ENCODE results near the gene ARHGAP5.
"Not testable (repeated sequence)": the region's sequence is repeated elsewhere in the genome, so short reads cannot be mapped to it uniquely, and the experiment has no call there.

ARHGAP5 gene

DNA sequence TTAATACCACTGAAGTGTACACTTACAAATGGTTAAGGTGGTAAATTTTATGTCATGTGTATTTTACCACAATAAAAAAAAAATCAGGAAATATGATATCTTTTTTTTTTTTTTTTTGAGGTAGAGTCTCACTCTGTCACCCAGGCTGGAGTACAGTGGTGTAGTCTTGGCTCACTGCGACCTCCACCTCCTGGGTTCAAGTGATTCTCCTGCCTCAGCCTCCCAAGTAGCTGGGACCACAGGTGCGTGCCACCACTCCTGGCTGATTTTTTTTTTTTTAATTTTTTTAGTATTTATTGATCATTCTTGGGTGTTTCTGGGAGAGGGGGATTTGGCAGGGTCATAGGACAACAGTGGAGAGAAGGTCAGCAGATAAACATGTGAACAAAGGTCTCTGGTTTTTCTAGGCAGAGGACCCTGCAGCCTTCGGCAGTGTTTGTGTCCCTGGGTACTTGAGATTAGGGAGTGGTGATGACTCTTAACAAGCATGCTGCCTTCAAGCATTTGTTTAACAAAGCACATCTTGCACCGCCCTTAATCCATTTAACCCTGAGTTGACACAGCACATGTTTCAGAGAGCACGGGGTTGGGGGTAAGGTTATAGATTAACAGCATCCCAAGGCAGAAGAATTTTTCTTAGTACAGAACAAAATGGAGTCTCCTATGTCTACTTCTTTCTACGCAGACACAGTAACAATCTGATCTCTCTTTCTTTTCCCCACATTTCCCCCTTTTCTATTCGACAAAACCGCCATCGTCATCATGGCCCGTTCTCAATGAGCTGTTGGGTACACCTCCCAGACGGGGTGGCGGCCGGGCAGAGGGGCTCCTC, 50.0 kb downstream of the ARHGAP5 start:
- not testable (repeated sequence) for DNase-seq

DNA sequence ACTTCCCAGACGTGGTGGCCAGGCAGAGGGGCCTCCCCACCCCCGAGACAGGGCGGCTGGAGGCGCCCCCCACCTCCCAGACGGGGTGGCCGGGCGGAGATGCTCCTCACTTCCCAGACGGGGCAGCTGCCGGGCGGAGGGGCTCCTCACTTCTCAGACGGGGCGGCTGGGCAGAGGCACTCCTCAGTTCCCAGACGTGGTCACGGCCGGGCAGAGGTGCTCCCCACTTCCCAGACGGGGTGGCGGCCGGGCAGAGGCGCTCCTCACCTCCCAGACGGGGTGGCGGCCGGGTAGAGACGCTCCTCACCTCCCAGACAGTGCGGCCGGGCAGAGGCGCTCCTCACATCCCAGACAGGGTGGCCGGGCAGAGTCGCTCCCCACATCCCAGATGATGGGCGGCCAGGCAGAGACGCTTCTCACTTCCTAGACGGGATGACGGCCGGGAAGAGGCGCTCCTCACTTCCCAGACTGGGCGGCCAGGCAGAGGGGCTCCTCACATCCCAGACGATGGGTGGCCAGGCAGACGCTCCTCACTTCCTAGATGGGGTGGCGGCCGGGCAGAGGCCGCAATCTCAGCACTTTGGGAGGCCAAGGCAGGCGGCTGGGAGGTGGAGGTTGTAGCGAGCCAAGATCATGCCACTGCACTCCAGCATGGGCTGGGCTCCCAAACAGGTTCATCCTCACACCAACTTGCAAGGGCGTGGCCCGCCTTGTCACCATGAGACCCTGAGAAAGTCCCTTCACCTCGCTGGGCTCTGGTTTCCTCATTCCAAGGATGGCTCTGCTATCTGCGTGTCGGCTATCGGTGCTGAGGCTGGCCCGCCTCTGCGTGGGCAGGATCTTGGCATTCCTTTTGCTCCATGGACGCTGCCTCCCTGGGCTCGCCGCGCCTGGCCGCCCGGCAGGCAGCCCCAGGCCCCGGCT, 50.9 kb downstream of the ARHGAP5 start:
- DNase-seq = not testable (repeated sequence)

DNA sequence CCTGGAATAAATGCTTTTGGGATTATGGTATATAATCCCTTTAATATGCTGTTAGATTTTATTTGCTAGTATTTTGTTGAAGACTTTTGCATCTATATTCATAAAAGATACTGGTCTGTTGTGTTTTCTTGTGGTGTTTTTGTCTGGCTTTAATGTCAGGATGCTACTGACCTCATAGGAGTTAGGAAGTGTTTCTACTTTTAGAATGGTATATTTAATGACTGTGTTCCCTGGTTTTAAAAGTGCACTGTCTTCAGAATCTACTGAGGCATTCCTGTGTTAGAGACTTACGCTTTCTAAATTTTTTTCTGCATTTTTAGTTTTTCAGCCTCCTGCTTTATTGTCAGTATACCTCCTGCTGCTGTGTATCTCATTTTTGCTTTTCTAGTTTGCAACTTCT, 51.6 kb downstream of the ARHGAP5 start:
- DNase-seq = no peak

DNA sequence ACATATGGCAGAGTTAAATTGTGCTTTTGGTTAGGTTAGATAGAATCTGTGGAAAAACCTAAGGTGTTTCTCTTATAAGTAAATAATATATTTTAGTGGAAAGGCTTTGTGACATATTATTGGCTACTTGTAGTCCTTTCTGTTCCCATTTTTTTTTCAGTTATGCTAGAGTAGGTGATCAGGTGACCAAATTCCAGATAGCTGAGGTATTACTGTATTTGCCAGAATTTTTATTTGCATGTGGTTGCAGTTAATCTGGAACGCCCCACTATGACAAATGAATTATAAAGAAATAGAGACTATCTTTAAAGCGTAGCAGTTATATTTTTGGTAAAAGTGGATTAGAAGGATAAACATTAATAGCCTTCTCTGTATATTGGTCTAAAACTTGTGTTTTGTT, 52.0 kb downstream of the ARHGAP5 start:
- no peak for DNase-seq

DNA sequence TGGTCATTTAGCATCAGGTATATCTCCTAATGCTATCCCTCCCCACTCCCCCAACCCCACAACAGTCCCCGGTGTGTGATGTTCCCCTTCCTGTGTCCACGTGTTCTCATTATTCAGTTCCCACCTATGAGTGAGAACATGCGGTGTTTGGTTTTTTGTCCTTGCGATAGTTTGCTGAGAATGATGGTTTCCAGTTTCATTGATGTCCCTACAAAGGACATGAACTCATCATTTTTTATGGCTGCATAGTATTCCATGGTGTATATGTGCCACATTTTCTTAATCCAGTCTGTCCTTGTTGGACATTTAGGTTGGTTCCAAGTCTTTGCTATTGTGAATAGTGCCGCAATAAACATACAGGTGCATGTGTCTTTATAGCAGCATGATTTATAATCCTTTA, 54.6 kb downstream of the ARHGAP5 start:
- DNase-seq = not testable (repeated sequence)

DNA sequence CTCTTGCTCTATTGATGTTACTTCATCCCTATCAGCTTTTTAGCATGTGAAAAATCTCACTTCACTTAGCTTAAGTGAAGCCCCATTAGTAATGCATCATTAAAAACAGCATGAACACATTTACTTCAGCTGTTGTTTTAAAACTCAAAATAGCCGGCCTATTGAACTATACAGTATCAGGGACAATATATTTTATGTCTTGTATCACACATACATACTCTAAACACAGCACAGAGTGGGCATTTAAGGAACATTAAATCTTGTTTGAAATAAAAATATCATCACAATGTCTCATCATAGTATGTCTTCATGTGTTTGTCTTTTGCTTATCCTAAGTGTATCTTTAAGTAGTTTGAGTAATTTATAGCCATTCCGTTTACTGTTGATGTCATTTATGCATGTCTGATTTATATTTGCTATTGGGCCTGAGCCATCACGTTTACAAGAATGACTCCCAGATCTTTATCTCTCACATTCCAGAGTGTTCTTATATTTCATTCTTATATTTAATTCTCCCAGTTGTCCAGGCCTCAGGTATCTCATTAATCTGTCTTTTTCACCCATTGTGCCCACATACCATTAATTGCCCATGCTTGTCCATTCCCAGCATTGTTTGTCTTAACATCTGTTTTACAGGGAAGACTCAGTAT, 57.5 kb downstream of the ARHGAP5 start:
- DNase-seq = peak; percentile 26 to 90 (median 73)

DNA sequence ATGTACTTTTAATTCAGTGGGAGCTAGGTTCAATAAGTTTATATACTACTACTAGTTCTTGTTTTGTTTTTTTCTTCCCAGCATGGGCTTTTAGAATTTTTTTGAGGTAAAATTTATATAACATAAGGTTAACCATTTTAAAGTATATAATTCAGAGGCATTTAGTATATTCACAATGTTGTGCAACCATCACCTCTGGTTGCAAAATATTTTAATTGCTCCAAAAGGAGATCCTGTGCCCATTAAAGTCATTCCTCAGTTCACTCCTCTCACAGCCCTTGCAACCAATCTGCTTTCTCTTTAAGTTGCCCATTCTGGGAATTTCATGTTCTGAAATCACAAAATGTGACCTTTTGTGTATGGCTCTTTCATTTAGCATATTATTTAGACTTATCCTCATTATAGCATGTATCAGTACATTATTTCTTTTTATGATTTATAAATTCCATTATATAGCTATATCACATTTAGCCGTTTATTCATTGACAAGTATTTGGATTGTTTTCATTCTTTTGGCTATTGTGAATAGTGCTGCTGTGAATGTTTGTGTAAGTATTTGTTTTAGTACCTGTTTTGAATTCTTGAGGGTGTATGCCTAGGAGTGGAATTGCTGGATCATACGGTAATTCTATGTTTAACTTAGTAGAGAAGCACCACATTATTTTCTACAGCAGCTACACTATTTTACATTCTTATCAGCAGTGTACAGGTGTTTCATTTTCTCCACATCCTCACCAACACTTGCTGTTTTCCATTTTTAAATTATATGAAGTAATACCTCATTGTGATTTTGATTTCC, 59.1 kb downstream of the ARHGAP5 start:
- DNase-seq = no peak

DNA sequence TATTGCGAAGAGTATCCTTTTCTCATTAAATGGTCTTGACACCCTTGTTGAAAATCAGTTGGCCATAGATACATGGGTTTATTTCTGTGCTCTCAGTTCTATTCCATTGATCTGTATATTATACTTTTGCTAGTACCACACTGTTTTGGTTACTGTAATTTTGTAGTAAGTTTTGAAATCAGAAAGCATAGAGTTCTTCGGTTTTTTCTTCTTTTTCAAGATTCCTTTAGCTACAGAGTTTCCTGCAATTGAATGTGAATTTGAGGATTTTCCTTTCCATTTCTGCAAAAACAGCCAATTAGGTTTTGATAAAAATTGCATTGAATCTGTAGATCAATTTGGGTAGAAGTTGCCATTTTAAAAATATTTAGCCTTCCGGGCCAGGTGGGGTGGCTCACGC, 60.2 kb downstream of the ARHGAP5 start:
- DNase-seq = no peak

DNA sequence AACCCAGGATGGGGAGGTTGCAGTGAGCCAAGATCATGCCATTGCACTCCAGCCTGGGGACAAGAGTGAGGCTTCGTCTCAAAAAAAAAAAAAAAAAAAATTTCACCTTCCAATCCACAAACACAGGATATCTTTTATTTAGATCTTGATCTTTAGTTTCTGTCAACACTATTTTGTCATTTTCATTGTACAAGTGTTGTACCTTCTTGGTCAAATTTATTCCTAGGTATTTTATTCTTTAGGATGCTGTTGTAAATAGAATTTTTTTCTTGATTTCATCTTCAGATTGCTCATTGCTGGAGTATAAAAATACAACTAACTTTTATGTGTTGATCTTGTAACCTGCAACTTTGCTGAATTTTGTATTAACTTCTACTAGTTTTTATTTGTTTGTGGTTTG, 60.8 kb downstream of the ARHGAP5 start:
- no peak for DNase-seq

DNA sequence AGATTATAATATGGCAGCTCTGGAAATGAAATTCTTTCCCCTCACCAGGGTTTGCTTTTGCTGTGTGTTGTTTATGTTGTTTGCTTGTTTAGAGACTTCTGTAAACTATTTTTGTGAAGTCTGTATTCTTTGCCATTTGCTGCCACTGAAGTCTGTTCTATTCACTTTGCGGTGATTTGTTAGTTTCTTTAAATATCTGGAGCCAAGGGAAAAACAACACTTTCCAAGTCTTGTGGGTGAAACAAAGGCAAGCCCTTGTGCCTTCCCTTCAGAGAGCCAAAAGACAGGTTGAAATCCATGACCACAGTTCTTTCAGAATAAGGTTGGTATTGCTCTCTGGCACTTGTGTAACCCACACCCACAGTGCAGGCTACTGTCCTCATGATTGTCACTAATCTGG, 65.2 kb downstream of the ARHGAP5 start:
- no peak for DNase-seq

DNA sequence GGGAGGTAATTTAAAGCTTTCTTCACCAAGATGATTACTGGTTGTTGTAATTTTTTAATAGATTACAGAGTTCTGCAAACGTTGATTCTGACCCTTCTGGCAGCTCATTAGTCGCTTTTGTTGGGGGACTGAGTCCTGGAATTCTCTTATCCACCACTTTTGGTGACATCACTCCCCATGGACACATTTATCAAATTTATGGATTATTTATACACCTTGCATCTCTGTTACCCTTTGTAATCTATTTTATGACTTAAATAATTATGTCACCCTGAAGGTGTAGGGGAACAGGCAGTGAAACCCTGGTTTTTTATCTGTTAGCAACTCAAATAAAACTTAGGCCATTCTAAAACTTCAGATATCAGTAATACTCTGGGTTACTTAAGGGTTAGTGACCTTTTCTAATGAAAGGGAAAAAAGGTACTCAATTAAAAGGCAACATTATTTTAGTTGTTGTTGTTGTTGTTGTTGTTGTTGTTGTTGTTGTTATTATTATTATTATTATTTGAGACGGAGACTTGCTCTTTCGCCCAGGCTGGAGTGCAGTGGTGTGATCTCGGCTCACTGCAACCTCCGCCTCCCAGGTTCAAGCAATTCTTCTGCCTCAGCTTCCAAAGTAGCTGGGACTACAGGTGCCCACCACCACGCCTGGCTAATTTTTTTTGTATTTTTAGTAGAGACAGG, 65.8 kb downstream of the ARHGAP5 start:
- no peak for DNase-seq

DNA sequence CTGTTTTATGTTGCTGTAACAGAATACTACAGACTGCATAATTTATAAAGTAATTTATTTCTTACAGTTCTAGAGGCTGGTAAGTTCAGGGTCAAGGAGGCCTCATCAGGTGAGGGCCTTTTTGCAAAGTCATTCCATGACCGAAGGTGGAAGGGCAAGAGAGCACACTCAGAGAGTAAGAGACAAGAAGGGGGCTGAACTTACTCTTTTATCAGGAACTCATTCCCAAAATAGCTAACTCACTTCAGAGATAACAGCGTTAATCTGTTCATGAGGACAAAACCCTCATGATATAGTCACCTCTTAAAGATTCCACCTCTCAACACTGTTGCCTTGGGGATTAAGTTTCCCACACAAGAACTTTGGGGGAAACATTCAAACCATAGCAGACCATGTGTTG, 73.3 kb downstream of the ARHGAP5 start:
- no peak for DNase-seq

DNA sequence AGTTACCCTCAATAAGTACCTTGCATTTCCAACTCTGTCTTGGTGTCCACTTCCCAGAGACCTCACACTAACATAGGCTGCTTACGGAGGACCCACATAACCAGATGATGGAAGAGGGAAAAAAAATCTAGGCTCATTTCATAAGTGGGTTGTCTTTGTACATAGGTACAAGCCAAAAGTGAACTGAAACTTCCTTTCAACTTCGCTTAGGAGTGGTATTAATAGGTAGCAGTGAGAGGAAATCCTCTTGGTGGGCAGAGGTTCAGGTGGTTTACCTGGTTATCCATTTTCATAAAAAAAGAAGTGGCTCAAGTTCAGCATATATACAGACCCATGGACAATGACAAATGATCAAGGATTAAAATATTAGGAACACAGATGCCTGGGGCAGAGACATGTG, 88.9 kb downstream of the ARHGAP5 start:
- DNase-seq = no peak

DNA sequence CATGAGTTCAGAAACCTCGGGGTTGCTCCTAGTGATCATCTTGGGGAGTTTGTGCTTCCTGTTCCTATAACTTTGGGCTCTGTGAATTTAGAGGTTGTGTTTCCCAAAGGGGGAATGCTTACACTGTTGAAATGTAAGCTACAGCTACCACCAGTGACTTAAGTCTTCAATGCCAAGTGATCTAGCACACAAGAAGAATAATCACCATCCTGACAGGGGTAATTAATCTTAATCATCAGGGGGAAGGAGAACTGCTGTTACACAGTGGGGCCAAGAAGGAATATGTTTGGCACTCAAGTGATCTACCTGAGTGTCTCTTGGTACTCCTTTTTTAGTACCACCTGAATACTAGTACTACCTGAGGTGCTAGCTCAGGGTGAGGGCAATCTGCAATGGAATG, 89.8 kb downstream of the ARHGAP5 start:
- DNase-seq = no peak

DNA sequence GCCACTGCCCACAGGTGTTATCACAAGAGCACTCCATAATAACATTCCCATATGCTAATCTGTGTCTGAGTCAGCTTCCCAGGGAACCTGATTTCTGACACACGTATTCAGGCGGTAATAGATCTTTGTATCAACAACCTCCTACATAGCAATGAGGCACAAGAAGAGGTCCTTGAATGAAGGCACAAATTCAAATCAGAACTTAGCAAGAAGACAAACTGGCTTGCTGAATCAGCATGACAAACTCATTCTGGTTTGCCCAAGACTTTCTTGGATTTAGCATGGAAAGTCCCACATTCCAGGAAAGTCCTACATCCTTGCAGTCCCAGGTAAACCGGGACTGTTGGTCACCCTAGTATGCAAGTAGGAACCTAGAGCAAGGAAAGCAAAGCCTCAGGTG, 90.8 kb downstream of the ARHGAP5 start:
- no peak for DNase-seq

DNA sequence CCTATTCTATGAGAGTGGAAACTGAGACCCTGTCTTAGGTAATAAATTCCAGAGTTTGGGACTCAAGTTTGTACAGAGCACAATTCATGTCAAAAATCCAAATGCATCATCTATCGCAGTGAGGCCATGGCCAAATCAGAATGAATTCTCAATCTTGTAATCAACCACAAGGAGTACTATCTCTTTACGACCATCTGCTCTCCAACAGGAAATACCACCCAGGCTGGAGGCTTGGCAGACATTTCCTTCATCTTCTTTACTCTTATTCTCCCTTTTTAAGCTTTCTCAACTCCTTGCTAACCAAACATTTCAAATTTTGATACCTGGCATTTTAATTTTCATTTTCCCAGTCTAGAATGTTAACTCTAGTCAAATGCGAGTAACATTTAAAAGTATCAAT, 92.1 kb downstream of the ARHGAP5 start:
- DNase-seq = no peak

DNA sequence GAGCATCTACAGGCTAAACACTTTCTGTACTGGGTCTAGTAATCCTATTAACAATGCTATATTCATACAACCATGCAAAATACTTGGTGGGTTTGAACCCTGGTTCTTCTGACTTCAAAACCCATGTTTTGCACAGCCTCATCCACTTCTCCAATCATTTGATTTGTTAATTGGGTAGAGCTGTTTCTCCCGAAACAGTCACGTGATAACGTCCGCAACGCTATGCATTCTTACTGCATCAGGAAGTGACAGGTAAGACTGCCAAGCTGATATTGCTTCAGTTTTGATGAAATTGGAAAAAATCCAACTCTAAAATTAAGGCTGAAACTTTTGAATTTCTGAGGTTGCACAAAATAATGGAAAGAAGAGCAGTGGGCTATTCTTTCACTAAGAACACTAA, 94.4 kb downstream of the ARHGAP5 start:
- DNase-seq = no peak

DNA sequence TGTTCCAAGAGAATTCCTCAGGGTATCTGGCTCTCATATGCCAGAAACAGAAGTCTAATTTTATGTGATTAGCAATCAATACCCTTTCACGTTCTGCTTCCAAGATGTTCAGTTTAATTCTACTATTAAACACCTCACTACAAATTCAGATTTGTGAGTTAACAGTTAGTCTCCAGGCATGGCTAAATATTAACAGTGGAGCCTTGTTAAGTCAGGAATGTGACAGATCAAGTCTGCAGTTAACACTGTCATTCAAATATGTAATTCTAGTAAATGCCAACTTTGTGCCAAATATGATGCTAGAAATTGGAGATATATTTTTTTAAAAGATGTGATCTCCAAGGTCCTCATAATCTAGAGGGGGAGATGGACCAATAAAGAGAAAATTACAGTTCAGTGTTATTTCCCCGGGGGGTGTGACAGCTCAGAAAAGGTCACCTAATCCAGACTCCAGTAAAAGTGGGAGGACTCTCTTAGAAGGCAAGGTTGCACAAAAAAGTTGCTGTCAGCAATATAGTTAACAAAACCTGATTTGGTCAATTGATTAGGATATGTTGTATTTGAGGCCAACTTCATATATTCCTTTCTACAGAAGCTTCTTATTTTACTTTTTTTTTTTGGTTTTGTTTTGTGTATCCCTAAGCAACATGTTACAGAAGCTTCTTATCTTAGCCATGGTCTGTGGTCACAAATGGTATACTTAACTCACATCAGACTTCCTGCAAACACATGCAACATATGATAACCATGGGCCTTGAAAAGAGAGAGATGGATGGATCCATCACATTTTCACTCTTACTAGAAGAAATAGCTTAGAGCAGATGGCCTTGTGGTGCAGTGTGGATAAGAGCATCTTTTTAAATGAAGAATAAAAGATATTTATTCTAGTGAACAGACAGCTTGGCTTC, 106.3 kb downstream of the ARHGAP5 start:
- DNase-seq = no peak

DNA sequence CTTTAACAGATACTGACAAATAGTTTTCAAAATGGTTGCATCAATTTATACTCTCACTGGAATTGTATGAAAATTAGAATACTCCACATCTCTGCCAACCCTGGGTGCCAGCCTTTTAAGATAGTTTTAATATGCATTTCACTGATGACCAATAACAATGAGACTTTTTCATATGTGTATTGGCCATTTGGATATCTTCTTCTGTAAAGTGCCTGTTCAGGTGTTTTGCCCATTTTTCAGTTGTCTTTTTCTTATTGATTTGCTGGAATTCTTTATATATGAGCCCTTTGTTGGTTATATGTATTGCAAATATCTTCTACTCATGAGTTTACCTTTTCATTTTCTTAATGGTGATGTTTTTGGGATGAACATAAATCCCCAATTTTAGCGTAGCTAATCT, 108.0 kb downstream of the ARHGAP5 start:
- no peak for DNase-seq

DNA sequence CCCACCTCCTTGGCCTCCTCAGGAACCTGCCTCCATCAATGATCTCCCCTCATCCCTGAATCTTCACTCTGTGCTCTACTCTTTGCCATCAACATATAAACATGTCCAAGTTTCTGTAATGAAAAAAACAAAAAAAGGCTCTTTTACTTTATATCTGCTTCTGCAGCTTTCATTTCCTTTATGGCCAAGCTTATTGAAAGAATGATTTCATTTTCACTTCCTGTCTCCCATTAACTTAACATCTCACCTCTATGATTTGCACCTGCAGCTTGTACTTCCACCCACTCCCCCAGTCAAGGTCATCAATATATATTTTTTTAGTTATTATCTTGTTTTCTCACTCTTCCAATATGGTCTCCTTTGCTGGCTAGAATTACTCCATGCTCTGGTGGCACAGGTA, 109.1 kb downstream of the ARHGAP5 start:
- DNase-seq = no peak

DNA sequence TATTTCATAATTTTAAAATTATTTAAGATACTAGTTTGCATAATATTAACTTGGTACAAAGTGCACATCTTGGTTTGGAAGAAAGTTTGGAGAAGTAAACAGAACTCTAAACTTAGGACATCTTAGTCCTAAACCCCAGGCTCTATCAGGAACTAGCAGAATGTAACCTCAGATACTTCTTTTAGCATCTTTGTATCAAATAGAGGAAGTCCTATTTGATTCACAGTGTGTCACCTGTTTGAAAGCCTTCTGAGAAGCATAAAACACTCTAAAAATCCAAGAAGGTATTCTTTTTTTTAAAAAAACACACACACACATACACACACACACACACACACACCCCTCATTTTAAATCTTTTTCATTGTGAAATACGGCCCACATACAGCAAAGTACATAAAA, 112.7 kb downstream of the ARHGAP5 start:
- DNase-seq = no peak

Measured in NCI-H1417 (cell line).